GM12878 (cell line): ENCODE data around the gene GPR119. TPM values are rescaled to one million over a fixed set of nuclear protein-coding genes. Genes with fewer than 3 reads are reported as not detected.

ENCODE experiments used
- CBX5 ChIP-seq: sonication (generic); IDR thresholded peaks from 2 replicates; pipeline ENCODE4 v1.6.1; 2016; ENCODE audit warnings: low read depth, moderate library complexity, mild to moderate bottlenecking, inconsistent platforms
- CEBPB ChIP-seq, 2 experiments: fragments of 150-350 bp in 1 of 2; IDR thresholded peaks; 2 replicates each; pipeline ENCODE4 v1.6.1; 2012 to 2014; ENCODE audit warnings: low read depth in 2 of 2, low read length in 2 of 2, borderline replicate concordance in 1 of 2, inconsistent platforms in 1 of 2
- CUX1 ChIP-seq: IDR thresholded peaks from 2 replicates; pipeline ENCODE4 v1.6.1; 2012; ENCODE audit warnings: improper control_type of control experiment, low read depth, low read length; ENCODE audit not compliant: insufficient replicate concordance
- EED ChIP-seq: sonication (generic); IDR thresholded peaks from 2 replicates; pipeline ENCODE4 v1.6.1; 2016; ENCODE audit warnings: antibody characterized with exemption, low read depth
- KLF5 ChIP-seq: fragments of 450-650 bp; IDR thresholded peaks from 2 replicates; pipeline ENCODE4 v1.6.1; 2014; ENCODE audit warnings: mild to moderate bottlenecking; ENCODE audit not compliant: partially characterized antibody
- PKNOX1 ChIP-seq: fragments of 450-650 bp; IDR thresholded peaks from 2 replicates; pipeline ENCODE4 v1.6.1; 2016; ENCODE audit warnings: mild to moderate bottlenecking
- POLR2AphosphoS2 ChIP-seq: IDR thresholded peaks from 2 replicates; pipeline ENCODE4 v1.6.1; 2011; ENCODE audit warnings: low read depth, mild to moderate bottlenecking, low read length, improper control_type of control experiment, moderate library complexity
- RAD51 ChIP-seq: fragments of 450-650 bp; IDR thresholded peaks from 2 replicates; pipeline ENCODE4 v1.6.1; 2016; ENCODE audit warnings: moderate library complexity, mild to moderate bottlenecking, inconsistent platforms
- RB1 ChIP-seq: fragments of 450-650 bp; formaldehyde crosslinking; IDR thresholded peaks from 2 replicates; pipeline ENCODE4 v1.6.1; 2017; ENCODE audit warnings: mild to moderate bottlenecking, borderline replicate concordance
- SIN3A ChIP-seq: IDR thresholded peaks from 2 replicates; pipeline ENCODE4 v1.6.1; 2012; ENCODE audit warnings: low read depth, low read length, improper control_type of control experiment
- SP1 ChIP-seq: IDR thresholded peaks from one replicate; pipeline ENCODE4 v1.6.1; 2011; ENCODE audit warnings: low read depth, low read length
- SUPT20H ChIP-seq: IDR thresholded peaks from 2 replicates; pipeline ENCODE4 v1.6.1; 2011; ENCODE audit warnings: low read depth, mild to moderate bottlenecking, low read length, moderate library complexity, borderline replicate concordance; ENCODE audit not compliant: control insufficient read depth
- SUZ12 ChIP-seq: fragments of 200-600 bp; sonication (generic); IDR thresholded peaks from one replicate; pipeline ENCODE4 v1.6.1; 2018; ENCODE audit warnings: antibody characterized with exemption, mild to moderate bottlenecking; ENCODE audit not compliant: unreplicated experiment
- TCF3 ChIP-seq: IDR thresholded peaks from 2 replicates; pipeline ENCODE4 v1.6.1; 2012; ENCODE audit warnings: low read depth, mild to moderate bottlenecking, low read length, borderline replicate concordance; ENCODE audit not compliant: insufficient read depth
- ZBTB33 ChIP-seq: fragments of 450-650 bp; IDR thresholded peaks from 2 replicates; pipeline ENCODE4 v1.6.1; 2017; ENCODE audit warnings: mild to moderate bottlenecking
- ZNF384 ChIP-seq: IDR thresholded peaks from 2 replicates; pipeline ENCODE4 v1.6.1; 2012; ENCODE audit warnings: low read depth, mild to moderate bottlenecking, low read length, improper control_type of control experiment, borderline replicate concordance
- ZZZ3 ChIP-seq: IDR thresholded peaks from 2 replicates; pipeline ENCODE4 v1.6.1; 2011; ENCODE audit warnings: low read depth; ENCODE audit not compliant: control insufficient read depth, insufficient read length
- polyA plus RNA-seq, 11 experiments: library from polyadenylated mRNA; depleted of rRNA in 4 of 11; unstranded in 6 of 11; stranded (reverse) in 5 of 11; fragments of >200 nt; fragmentation: Nextera tagmentation in 4 of 11; fragmentation: Illumina TruSeq in 1 of 11; extraction: Ambion mirVana in 4 of 11; extraction: Trizol in 1 of 11; gene quantifications; 1 replicate in 1 of 11; 2 replicates in 10 of 11; pipeline versions ENCODE4 v1.2.1 to v1.2.3, GENCODE V29; 2011 to 2016; ENCODE audit warnings: inconsistent platforms in 2 of 11, missing spikeins in 2 of 11, low read depth in 1 of 11
- total RNA-seq, 4 experiments: library from RNA; depleted of rRNA in 3 of 4; stranded (reverse); fragments of >200 nt in 3 of 4; fragmentation: Illumina TruSeq in 1 of 4; extraction: Trizol in 1 of 4; gene quantifications; 2 replicates each; pipeline versions ENCODE4 v1.2.1 to v1.2.3, GENCODE V29; 2013 to 2021

Gene GPR119
- total and polyA plus RNA-seq, 10 of the 15 experiments (the other 5 are each of a cell fraction or from before 2014, with no cell fraction given) = not detected

- TF ChIP-seq CUX1 (no peak), KLF5 (no peak), POLR2AphosphoS2 (peak; percentile 71; the same call in 1 of the 2 replicates), SUPT20H (no peak), ZZZ3 (no peak), ZNF384 (no peak), SIN3A (no peak), EED (no peak), ZBTB33 (no peak), CBX5 (no peak), SP1 (no peak), SUZ12 (no peak), TCF3 (no peak), RAD51 (no peak), CEBPB (IDR thresholded peaks at IDR 0.05; ENCODE audit: borderline replicate concordance in 1 of 2, low read depth in 2 of 2, low read length in 2 of 2) (no peak), RB1 (no peak), PKNOX1 (no peak)
- TF ChIP-seq, all 136 proteins: peak for 19
Measured at GRCh38 chrX:130401415-130402207, 16.1 kb upstream of the GPR119 start, which contains the start of gene RBMX2 (continued).
